ENCODE results near the gene ELN. TPM values are rescaled to one million over a fixed set of nuclear protein-coding genes. Genes with fewer than 3 reads are reported as not detected.

Gene ELN
- total RNA-seq, 1 experiment from 2014 or later: 0.37 TPM

- H3K4ac ChIP-seq (ENCODE audit: low read depth, low read length): no peak overlapping the region
- H3K9me3 ChIP-seq (ENCODE audit: control insufficient read depth, low read depth, low read length): no peaks in the 10 kb centered on the region
- no peak for TF ChIP-seq CTCF (conservative IDR thresholded peaks at IDR 0.05)
- no peak overlapping the region for H3K23ac ChIP-seq (ENCODE audit: insufficient read length, low read depth, low read length)
- WGBS (ENCODE audit: extremely low coverage, insufficient read length, low lambda C conversion rate): no CpG with 5 or more reads among the region's 8 CpGs
- Mint-ChIP-seq H3K9me3 (no peaks in the 10 kb centered on the region), H3K27ac (no peak overlapping the region), H3K36me3 (ENCODE audit: insufficient read depth in 1 of 3, low read depth in 3 of 3) (no peaks in the 10 kb centered on the region), H3K4me3 (no peak overlapping the region), H3K27me3 (ENCODE audit: low read depth) (peaks cover 7% of the 10 kb centered on the region), H3K4me1 (no peaks in the 10 kb centered on the region)
- no peak overlapping the region for H2AK5ac ChIP-seq (ENCODE audit: insufficient read length, low read length)
- no peak overlapping the region for H3K4me2 ChIP-seq (ENCODE audit: insufficient read depth, insufficient read length, low read length)
- H3K23me2 ChIP-seq (ENCODE audit: insufficient read length, low read depth, low read length, poor library complexity, severe bottlenecking): no peaks in the 10 kb centered on the region
- no peaks in the 10 kb centered on the region for H3K79me1 ChIP-seq (ENCODE audit: insufficient read depth, low read depth, low read length, poor library complexity, severe bottlenecking)
- no peak overlapping the region for H2AFZ ChIP-seq (ENCODE audit: low read length)
- H2BK120ac ChIP-seq (ENCODE audit: low read depth, low read length, poor library complexity, severe bottlenecking): no peak overlapping the region
- no peak for DNase-seq
- H2BK5ac ChIP-seq (ENCODE audit: insufficient read length, low read length): no peak overlapping the region
- no peaks in the 10 kb centered on the region for H4K20me1 ChIP-seq (ENCODE audit: control insufficient read depth, insufficient read depth, insufficient read length)
- no peak overlapping the region for H3K56ac ChIP-seq (ENCODE audit: insufficient read length, low read depth, low read length)
- no peak overlapping the region for H2BK12ac ChIP-seq (ENCODE audit: insufficient read length, low read depth, low read length)
- no peak overlapping the region for H3T11ph ChIP-seq (ENCODE audit: low read length)
- H4K91ac ChIP-seq (ENCODE audit: insufficient read length, low read depth, low read length): no peak overlapping the region
- no peak overlapping the region for H2BK15ac ChIP-seq (ENCODE audit: low read depth, low read length)
- no peak overlapping the region for H4K5ac ChIP-seq (ENCODE audit: insufficient read length, low read depth, low read length)
- H3K79me2 ChIP-seq (ENCODE audit: insufficient read depth, low read length): no peaks in the 10 kb centered on the region
- H3K18ac ChIP-seq (ENCODE audit: insufficient read length, low read depth, low read length): no peak overlapping the region
- H3K9ac ChIP-seq (ENCODE audit: extremely low read depth, insufficient read length, low read length): no peak overlapping the region
- no peak overlapping the region for H3K14ac ChIP-seq (ENCODE audit: insufficient read depth, low read length)
- no peak overlapping the region for H4K8ac ChIP-seq (replicated peaks; ENCODE audit: insufficient read length, low read depth, low read length)
- H3K27me3 ChIP-seq (ENCODE audit: insufficient read depth, low read length): no peaks in the 10 kb centered on the region
- H2BK20ac ChIP-seq (ENCODE audit: low read depth, low read length, poor library complexity, severe bottlenecking): no peak overlapping the region
- no peaks in the 10 kb centered on the region for H3K4me1 ChIP-seq (ENCODE audit: insufficient read depth, low read length)
- no peak overlapping the region for H3K27ac ChIP-seq (ENCODE audit: insufficient read length, low read depth, low read length)
Measured at GRCh38 chr7:74003621-74004020, 24.4 kb upstream of the ELN start.
